Mesenteric fat pad (tissue), 1 donor: Measurements from ENCODE around the gene PLEKHA6. TPM values are rescaled to one million over a fixed set of nuclear protein-coding genes. Genes with fewer than 3 reads are reported as not detected.
A peak's percentile ranks its signal among the peaks of the same experiment; 100 is the strongest.

ENCODE experiments used
- DNase-seq: peaks from one replicate; pipeline ENCODE4 v3.0.0-alpha.2; 2020; ENCODE audit warnings: low spot score
- total RNA-seq: library from RNA; stranded (reverse); fragmentation: NEBNext Ultra II Directional; extraction: Animal tissue kit (Norgen Biotek cat#: 25700); gene quantifications from one replicate; pipeline ENCODE4 v1.2.1, GENCODE V29; 2021
- donor health status: DM: yes; HTN: yes; CAD: no.

Gene PLEKHA6
- total RNA-seq, 1 donor from 2014 or later = 3.5 TPM

DNA sequence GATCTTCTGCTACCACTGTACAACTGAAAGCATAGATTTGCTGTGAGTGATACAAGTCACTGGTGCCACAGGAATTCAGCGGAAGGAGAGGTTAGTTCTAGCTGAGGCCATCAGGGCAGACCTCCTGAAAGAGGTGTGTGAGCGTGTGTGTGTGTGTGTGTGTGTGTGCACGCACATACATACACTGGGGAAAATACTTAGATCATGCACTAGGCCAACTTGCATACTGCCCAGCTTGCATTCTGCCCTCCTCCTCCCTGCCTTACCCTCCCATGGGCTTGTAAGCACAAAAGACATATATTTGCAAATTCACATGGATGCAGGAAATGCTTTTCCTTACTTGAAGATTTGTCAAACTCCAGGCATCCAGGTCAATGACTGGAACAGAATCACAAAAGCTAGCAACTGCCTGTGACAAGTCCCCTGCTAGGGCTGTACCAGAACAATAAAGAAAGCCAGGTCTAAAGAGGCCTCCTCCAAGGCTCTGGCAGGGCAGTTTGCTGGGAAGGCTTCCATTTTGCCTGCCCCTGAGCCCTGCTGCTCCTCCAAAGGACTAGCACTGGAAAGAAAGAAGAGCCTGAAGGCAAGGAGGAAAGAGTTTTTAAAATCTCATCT is 23.2 kb downstream of the PLEKHA6 start:
- no peak for DNase-seq

DNA sequence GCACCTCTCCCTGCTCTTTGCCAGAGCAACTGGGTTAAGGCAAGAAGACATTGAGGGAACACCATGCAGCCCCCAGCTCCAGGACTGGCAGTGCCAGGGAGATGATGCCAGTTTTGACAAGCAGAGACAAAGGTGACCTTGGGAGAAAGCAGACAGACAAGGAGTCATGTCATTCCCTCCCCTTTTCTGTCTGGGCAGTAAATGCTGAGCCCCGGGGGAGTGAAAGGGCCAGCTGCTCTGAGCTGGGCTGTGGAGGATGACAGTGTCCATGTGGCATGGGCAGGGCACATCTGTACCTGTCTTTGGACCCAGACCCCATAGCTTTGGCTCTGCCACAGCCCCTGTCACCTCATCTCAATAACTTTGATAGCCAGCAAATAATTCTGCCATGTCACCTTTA is 24.2 kb downstream of the PLEKHA6 start:
- DNase-seq = no peak

DNA sequence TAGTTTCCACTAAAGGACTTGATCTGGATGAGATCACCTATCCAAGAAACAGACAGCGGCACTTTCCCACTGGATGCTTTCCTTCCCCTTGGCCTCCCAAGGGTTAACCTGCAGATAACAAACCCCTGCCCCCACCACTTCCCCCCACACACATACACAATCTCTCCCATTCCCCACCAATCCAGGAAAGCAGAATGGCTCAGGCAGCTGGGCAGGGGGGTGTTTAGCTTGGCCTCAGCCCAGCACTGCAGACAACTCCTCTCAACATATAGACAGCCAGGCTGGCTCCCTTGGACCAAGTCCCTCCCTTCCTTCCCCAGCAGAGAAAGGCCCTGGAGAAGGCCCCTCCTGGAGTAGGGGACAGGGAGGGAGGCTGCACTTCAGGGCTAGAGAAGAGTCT is 24.6 kb downstream of the PLEKHA6 start:
- DNase-seq = no peak

DNA sequence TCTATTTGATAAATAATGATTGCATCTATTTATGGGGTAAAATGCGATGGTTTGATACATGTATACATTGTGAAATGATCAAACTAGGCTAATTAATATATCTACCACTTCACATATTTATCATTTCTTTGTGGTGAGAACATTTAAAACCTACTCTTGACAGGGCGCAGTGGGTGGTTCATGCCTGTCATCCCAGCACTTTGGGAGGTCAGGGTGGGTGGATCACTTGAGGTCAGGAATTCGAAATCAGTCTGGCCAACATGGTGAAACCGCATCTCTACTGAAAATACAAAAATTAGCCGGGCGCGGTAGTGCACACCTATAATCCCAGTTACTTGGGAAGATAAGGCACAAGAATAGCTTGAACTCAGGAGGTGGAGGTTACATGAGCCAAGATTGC is 25.3 kb downstream of the PLEKHA6 start:
- no peak for DNase-seq

DNA sequence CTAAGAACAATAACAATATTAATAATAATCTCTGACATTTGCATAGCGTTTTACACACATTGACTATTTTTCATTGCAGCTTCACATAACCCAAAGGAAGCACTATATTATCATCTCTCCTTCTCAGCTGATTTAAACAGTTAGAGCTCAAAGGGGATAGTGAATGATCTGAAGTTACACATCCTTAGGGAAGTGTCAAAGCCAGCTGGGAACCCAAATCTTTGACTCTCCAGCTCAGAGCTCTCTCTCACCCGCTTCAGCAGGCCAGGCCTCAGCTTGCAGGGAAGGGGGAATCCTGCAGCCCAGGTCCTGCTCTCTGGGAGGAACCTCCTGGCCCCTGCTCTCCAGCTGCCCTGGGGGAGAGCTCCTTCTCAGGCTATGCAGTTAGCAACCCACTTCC is 26.3 kb downstream of the PLEKHA6 start:
- DNase-seq = no peak

DNA sequence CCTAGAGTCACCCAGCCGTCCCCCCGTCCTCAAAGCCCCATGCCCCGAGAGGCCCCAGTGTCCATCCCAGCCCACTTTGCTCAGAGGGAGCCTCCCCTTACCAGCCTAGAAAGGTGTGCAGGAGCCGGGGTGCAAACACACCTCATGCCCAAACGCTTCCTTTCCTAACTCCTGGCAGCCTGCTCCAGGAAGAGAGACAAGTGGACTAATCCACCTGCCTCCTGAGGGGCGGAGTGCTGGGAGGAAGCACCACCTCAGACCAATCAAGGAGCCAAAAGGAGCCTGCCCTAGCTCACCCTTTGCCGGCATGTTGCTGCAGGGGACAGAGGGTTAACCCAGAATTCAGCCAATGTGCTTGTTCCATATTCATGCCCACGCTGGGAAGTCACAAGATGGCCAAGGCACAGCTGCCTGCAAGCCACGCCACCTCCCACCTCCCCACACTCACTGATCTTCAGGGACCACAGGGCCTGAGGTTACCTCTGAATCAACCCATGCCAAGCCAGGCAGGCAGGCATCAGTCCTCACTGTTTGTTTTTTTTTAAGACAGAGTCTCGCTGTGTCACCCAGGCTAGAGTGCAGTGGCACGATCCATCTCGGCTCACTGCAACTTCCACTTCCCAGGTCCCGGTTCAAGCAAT is 27.8 kb downstream of the PLEKHA6 start:
- no peak for DNase-seq

DNA sequence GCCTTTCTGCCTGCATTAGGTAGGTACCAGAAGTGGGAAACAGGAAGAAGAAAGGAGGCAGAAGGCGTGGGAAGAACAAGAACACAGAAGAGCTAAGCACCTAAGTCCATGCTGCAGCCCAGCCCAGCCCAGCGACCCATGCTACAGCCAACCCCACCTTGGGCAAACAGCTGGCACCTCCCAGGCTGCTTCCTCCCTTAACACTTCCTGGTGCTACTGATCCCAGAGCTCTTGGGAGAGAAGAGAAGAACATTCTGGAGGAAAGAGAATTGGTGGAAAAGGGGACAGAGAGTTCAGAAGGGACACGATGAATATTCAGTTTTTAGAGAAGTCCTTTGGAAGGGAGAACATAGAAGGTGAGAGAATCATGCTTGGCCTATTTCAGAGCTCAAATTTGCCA is 28.5 kb downstream of the PLEKHA6 start:
- no peak for DNase-seq

DNA sequence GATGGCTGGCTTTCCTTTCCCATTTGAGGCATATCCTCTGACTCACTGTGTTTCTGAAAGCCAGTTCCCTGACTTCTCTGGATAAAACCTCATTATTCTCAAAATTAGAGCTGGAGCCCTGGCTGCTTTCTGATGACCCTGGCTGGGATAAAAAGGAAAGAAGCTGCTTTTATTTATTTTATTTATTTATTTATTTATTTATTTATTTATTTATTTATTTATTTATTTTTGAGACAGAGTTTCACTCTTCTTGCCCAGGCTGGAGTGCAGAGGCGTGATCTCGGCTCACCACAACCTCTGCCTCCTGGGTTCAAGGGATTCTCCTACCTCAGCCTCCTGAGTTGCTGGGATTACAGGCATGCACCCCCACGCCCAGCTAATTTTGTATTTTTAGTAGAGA is 31.9 kb downstream of the PLEKHA6 start:
- DNase-seq = peak; percentile 12

DNA sequence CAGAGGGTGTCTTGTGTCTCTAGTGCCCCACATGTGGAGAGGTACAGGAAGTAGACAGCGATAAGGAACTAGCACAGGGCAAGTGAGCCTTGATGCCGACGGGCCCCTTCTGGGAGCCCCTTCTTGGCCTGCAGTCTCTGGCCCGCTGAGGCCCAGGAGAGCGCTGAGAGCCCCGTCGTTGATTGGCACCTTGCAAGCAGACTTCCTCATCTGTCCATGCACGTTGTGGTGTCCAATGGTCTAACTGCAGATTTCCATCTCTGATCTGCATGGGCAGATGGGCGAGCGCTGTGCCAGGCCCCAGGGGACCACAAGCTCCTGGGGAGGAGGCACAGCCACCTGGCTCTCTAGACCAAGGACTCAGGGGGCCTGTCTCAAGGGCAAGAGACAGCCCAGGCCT is 32.4 kb downstream of the PLEKHA6 start:
- peak; percentile 86 for DNase-seq

DNA sequence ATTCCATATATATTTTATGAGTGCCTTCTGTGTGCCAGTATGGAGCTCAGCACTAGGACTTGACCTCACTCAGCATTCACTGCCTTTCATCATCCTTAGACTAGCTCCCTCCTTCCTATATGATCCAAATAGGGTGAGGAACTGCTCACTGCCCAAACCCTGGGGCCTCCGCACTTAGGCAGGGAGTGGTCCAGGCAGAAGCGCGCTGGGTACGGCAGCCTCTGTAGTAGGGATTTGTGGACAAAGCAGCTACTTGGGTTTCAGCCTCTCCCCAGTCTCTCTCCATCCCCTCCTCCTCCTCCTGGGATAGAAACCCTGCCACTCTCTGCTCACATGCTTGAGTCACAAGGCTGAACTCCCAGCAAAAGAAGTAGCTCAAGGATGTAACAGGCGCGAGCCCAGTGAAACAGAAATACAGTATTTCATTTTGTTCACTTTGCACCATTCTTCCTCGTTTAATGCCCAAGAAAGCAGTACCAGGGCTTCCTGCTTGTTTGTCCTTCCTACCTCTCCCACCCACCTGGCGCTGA is 32.9 kb downstream of the PLEKHA6 start:
- DNase-seq = no peak

DNA sequence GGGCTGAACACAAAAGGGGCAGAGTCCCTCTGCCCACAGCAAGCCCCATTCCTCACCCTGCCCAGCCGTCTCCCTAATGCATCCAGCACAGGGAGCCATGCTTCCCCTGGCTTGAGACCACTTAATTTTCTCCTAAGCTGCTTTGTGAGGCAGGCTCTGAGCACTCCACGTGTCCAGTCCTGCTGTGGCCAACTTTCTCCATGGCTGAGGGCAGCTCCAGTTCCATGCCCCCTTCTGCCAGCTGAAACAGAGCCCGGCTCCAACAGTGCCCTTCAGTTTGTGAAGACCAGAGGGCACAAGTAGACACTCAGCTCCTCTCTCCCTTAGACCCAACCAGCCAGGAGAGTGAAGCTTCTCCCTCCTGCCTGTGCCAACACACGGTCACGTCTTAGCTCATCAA is 33.8 kb downstream of the PLEKHA6 start:
- no peak for DNase-seq

DNA sequence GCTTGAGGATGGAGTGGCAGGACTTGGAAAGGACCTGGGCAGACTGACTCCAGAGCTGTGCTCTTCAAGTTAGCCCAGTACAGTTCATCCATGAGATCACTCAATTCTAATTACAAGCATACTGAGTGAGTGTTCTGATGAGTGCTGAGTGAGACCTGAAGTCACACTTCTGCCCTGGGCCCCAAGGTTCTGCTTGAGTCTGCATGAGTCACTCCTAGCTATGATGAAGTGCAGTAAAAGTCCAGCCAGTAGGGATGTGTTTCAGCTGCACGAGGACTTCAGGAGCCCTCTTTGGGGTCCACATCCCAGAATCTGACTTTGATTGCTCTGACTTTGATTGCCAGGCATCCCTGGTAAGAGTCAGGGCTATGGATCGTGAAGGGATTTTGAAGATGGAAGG is 35.8 kb downstream of the PLEKHA6 start:
- DNase-seq = no peak

DNA sequence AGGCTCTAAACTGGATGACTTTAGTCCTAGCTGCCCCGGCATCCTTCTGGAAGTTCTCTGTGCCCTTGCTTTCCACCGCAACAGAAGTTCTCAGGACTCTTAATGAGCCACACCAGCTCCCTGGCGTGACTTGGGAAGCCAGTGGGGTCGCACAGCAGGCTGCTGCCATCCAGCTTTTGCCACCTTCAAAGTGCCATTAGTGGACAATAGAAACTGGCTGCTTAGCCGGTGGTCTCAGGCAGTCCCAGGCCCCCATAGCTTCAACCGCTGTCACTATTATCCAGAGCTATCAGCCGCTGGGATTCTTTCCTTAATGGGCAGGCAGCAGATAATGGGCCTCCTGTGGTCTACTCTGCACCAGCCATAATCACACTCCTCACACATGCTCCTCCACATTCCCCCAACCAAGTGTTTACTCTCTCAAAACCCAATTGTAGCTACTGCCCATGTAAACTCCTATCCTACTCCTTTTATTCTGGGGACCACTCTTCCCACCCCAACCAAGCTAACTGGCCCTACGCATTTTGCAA is 37.3 kb downstream of the PLEKHA6 start:
- DNase-seq = no peak

DNA sequence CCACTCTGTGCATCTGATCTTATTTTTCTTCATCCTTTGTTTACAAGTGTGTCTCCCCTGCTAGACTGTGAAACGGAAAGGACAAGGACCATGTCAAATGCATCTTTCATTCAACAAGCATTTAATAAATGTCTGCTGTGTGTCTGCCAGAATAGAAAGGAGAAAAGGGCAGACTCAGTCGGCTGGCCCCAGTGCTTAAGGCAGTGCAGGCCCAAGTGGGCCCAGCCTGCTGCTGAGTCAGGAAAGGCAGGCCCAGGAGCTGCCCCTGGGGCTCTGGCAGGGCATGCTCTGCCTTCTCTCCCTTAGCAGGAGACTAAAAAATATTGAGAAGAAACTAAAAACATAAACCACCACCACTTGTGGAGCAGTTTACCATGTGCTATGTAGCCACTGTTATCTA is 38.1 kb downstream of the PLEKHA6 start:
- no peak for DNase-seq

DNA sequence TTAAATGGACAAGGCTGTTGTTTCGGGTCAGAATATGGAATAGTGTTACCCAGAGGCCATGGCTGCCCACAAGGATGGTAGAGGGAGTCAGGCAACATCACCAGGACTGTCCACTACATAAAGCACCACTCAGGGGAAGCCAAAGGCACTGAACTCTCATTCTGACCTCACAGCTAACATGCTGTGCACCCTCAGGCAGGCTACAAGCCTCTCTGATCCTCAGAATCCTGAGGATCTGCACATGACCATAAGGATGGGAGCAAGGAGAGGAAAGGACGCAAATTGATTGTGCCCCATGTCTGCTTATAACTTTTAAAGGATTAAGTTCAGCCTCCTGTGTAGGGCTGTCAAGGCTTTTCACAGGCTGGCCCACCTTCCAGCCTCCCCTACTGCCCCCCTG is 38.7 kb downstream of the PLEKHA6 start:
- no peak for DNase-seq

DNA sequence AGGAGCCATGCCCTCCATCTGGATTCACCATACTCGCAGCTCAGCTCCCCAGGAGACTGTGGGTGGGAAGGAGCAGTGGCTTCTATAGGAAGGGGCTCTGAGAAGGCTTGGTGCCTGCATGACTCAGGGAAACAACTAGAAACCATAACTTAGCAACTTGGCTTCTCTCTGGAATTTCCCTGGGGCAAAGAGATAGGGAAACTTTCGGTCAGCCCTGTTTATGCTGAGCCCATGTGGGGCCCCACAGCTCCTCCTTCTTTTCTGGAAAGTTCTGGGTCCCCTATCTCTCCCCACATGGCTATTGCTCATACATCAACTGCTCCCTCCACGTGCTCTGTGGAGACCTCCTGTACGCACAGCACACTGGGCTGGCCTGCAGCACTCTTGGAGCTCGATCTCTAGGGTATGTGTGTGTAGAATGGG is 39.3 kb downstream of the PLEKHA6 start:
- no peak for DNase-seq

DNA sequence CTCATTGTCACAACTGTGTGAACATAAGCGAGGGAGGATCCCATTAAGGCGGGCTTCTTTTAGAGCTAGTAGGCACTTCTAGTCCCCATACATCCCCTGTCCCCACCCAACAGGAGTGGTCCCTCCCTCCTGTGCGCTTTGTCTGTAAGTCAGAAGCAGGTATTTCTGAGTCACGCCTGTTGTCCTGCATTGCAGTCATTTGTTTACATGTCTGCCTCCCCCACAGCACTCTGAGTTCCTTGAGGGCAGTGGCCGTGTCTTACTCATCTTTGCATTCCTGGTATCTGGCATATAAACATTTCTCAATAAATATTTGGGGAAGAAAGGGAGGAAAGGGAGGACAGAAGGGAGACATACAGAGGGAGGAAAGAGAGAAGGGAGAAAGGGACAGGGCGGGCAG is 40.3 kb downstream of the PLEKHA6 start:
- DNase-seq = no peak

DNA sequence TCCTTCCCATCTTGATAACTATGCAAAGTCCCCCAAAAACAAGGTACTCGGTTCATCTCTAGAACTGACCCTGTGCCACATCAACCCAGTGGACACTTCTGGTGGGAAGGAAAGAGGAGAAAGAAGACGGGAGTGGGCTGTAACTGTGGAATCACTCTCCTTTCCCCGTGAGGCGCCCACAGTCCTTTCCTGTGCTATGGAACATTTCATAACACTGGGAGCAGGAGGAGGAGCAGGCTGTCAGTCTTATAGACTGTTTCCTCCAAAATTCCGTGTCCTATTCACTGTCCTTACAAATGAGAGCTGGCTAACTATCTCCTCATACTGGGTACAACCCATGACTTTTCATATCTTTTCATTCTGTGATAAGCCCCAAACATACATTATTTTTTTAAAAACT is 40.7 kb downstream of the PLEKHA6 start:
- no peak for DNase-seq

DNA sequence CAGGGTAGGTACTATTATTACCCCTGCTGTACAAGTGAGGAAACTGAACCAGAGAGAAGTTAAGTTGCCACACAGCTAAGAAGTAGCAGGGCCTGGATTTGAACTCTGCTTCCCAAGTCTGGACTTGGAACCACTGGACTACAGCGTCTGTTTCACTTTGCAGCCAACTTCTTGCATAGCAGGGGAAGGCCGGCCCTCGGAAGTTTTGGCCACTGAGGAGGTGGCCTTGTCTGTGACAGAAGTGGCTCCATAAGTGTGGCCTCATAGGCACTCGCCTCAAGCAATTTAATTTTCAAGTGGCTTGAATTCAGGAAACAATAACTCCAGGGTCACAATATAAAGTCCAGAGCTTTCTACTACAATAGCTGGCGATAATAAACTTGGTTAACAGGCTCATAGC is 41.4 kb downstream of the PLEKHA6 start:
- no peak for DNase-seq

DNA sequence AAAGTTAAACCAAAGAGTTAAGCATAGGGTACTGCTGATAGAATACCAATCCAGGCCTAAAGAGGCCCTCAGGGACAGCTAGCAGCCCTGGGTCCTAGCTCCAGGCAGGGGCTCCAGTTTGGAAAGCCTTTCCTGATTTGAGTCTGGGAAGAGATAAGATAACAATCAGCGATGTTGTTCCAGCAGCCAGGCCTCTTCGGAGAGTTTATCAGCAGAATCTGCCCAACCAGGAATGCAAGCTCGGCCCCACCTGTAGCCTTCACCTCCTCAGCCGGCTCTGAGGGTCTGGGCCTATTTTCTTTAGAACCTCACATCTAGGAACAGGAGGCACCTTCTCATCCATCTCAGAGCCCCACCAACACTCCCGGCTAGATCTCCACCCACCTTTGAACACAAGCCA is 42.6 kb downstream of the PLEKHA6 start:
- DNase-seq = no peak

DNA sequence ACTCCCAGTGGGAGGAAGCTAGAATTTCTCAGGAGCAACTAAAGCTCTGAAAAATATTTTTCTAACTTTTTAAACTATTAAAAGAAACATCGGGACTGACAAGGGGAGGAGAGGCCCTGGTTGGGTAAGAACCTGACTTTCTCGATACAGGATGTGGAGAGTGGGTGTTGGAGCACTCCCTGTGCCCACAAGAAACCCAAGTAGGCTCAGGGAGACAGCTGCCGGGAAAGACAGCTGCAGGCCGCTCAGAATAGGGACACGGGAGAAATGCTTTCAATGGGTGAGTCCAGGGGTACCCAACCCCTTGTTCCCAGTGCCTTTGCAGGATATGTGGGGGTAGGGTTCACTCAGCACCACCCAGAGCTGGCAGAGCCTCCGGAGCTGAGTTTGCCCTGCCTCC is 43.6 kb downstream of the PLEKHA6 start:
- no peak for DNase-seq

DNA sequence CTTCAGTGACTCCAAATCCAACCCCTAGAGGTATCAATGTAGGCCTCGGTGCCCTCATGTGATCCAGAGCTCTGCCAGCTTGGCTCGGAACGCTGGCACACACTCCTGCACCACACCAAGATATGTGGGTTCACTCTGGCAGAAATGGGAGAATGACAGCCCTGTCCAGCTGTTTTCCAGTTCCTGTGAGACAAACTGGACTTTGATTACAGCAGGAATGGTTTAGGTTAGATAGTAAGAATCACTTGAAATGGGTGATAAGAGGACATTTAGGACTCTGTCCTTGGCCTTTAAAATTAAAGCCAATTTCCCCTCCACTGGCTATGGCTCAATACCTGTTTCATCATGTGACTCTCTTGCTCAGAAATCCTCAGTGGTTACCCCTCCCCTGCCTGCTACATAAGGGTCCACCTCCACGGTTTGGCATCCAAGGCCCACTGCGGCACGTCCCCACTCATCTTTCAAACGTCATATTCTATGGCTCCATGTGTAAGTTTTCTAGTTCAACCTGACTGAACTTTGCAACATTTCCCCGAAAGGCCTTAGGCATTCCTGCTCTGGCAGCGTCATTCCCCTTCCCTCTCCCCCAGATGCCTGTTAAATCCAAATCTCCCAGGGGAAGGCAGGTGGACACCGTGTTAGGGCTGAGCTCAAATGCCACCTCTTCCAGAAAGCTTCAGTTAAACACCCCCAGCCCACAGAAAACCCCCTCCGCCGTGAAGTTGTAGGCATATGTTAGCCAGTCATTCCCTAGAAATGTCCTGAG is 44.7 kb downstream of the PLEKHA6 start:
- DNase-seq = no peak
